Heart left ventricle (tissue), 16 donors: ENCODE results near the gene RUNX2. TPM values are rescaled to one million over a fixed set of nuclear protein-coding genes. Genes with fewer than 3 reads are reported as not detected.

Source experiments
- ATAC-seq, 4 donors: fragments of 200-7000 bp; cut with Tn5 transposase; one replicate each; pipeline ENCODE4 v1.9.1; 2020 to 2022; ENCODE audit warnings: moderate library complexity in 4 of 4, mild to moderate bottlenecking in 3 of 4, moderate number of reproducible peaks in 1 of 4
- DNase-seq, 5 donors: peaks; one replicate each; pipeline ENCODE4 v3.0.0-alpha.2; 2020
- H3K27ac ChIP-seq, 12 donors: fragments of 200-600 bp; sonication (generic) in 4 of 12; one replicate each; pipeline versions ENCODE4 v1.5.0 to v1.8.0; 2016 to 2022; ENCODE audit warnings: mild to moderate bottlenecking in 2 of 12
- H3K27me3 ChIP-seq, 9 donors: fragments of 200-600 bp; sonication (generic) in 2 of 9; one replicate each; pipeline versions ENCODE4 v1.5.1 to v1.8.0; 2016 to 2022; ENCODE audit warnings: mild to moderate bottlenecking in 3 of 9
- H3K36me3 ChIP-seq, 9 donors: fragments of 200-600 bp; sonication (generic) in 2 of 9; one replicate each; pipeline versions ENCODE4 v1.5.0 to v1.8.0; 2018 to 2022; ENCODE audit warnings: mild to moderate bottlenecking in 2 of 9
- H3K4me1 ChIP-seq, 12 donors: fragments of 200-600 bp; sonication (generic) in 4 of 12; one replicate each; pipeline versions ENCODE4 v1.5.0 to v1.8.0; 2016 to 2022; ENCODE audit warnings: mild to moderate bottlenecking in 3 of 12
- H3K4me3 ChIP-seq, 12 donors: fragments of 200-600 bp; sonication (generic) in 4 of 12; one replicate each; pipeline versions ENCODE4 v1.5.0 to v1.8.0; 2017 to 2022; ENCODE audit warnings: mild to moderate bottlenecking in 9 of 12, moderate library complexity in 4 of 12
- H3K9me3 ChIP-seq, 12 donors: fragments of 200-600 bp; sonication (generic) in 4 of 12; one replicate each; pipeline versions ENCODE4 v1.5.0 to v1.8.0; 2016 to 2022; ENCODE audit warnings: mild to moderate bottlenecking in 1 of 12
- POLR2A ChIP-seq, 2 donors: fragments of 450-650 bp; IDR thresholded peaks; one replicate each; pipeline ENCODE4 v1.6.1; 2017; ENCODE audit warnings: antibody characterized with exemption in 2 of 2, mild to moderate bottlenecking in 2 of 2, moderate library complexity in 2 of 2
- WGBS, 4 donors: extraction: QIAGEN DNeasy Blood & Tissue Kit in 2 of 4; methylation state at CpG; one replicate each; pipeline versions ENCODE4 v1.1.5 to v1.1.7; 2013 to 2018; 5-methylcytosine and 5-hydroxymethylcytosine counted together
- intact Hi-C, 10 donors: fragments of 100-400 bp; cut with DNase I; formaldehyde crosslinking; loops; one replicate each; pipeline versions ENCODE4 v1.11.1 to v1.14.2; 2022
- polyA plus RNA-seq, 2 donors: library from polyadenylated mRNA; stranded (reverse); fragments of 200-250 nt; gene quantifications; one replicate each; pipeline ENCODE4 v1.2.3, GENCODE V29; 2013
- total RNA-seq, 9 donors: library from RNA; depleted of rRNA in 2 of 9; stranded (reverse); fragments of >200 nt in 2 of 9; fragmentation: NEBNext Ultra II Directional in 3 of 9; extraction: Animal tissue kit (Norgen Biotek cat#: 25700) in 3 of 9; gene quantifications; one replicate each; pipeline versions ENCODE4 v1.1.0 to v1.2.4, GENCODE V29; 2016 to 2023
- TF ChIP-seq, protein P1 (sequence below), 12 donors: fragments of 200-600 bp; sonication (generic) in 4 of 12; IDR thresholded peaks; one replicate each; pipeline versions ENCODE4 v1.5.0 to v1.8.0; 2018 to 2022; ENCODE audit warnings: antibody characterized with exemption in 12 of 12, mild to moderate bottlenecking in 5 of 12
- donor health status: ischemic (EF 13 %, LVEDD 7.1; RV severe dilation, severe dysfunction).
- donor health status: healthy with polysubstance abuse.
- donor health status: DM: no; HTN: yes; CAD: no.
- donor health status: DM: no; HTN: no; CAD: no.
- donor health status: ischemic (EF 25% LVEDD 6.9; RV normal size, moderate dysfunction).
- donor health status: ischemic (EF 25% LVEDD 5.7; RV mildly dilated, moderate dysfunction).
- donor health status: healthy.
- donor health status: DM: yes; HTN: yes; CAD: no.
- donor health status: ischemic (EF 35%, LVEDD 5.7; RV mildly dilated, moderate dysfunction).
- donor health status: nonischemic (EF 11% LVEDD 7.7; RV severe dilation, severe dysfunction).
- donor health status: DM: yes; HTN: yes; CAD: no.
- donor health status: PGD.
- donor health status: ischemic (EF 29% LVEDD 5.4; RV normal size, mild dysfunction).
- donor health status: nonischemic (EF 23%, LVEDD 6.1; RV moderate dilation, normal function).

The RUNX2 gene
- total and polyA plus RNA-seq, 11 donors, result 0.37 to 3.1 (median 2.0) TPM

DNA sequence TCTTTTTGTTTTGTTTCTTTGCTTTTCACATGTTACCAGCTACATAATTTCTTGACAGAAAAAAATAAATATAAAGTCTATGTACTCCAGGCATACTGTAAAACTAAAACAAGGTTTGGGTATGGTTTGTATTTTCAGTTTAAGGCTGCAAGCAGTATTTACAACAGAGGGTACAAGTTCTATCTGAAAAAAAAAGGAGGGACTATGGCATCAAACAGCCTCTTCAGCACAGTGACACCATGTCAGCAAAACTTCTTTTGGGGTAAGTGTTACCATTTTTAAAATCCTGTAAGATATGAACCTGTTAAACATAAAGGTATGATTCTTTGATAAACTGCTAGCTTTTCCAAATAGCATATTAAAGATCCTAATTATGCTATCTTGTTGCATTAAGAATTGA lies 393 bp downstream of the RUNX2 start:
- Histone ChIP-seq H3K27ac (peak overlapping the region in 1 of 12 donors; percentile 30), H3K27me3 (no peaks in the 10 kb centered on the region), H3K9me3 (no peaks in the 10 kb centered on the region), H3K4me3 (peak overlapping the region in 10 of 12 donors; percentile 18 to 48 (median 37)), H3K36me3 (no peaks in the 10 kb centered on the region), H3K4me1 (peaks cover 0 to 7% (median 0%) of the 10 kb centered on the region in 12 donors)
- no peak for TF ChIP-seq POLR2A (IDR thresholded peaks at IDR 0.05)
- TF ChIP-seq, protein P1, sequence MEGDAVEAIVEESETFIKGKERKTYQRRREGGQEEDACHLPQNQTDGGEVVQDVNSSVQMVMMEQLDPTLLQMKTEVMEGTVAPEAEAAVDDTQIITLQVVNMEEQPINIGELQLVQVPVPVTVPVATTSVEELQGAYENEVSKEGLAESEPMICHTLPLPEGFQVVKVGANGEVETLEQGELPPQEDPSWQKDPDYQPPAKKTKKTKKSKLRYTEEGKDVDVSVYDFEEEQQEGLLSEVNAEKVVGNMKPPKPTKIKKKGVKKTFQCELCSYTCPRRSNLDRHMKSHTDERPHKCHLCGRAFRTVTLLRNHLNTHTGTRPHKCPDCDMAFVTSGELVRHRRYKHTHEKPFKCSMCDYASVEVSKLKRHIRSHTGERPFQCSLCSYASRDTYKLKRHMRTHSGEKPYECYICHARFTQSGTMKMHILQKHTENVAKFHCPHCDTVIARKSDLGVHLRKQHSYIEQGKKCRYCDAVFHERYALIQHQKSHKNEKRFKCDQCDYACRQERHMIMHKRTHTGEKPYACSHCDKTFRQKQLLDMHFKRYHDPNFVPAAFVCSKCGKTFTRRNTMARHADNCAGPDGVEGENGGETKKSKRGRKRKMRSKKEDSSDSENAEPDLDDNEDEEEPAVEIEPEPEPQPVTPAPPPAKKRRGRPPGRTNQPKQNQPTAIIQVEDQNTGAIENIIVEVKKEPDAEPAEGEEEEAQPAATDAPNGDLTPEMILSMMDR (IDR thresholded peaks at IDR 0.05), result no peak
- DNase-seq (no peak), ATAC-seq (no peak)
- intact Hi-C loops, result no loop called here

DNA sequence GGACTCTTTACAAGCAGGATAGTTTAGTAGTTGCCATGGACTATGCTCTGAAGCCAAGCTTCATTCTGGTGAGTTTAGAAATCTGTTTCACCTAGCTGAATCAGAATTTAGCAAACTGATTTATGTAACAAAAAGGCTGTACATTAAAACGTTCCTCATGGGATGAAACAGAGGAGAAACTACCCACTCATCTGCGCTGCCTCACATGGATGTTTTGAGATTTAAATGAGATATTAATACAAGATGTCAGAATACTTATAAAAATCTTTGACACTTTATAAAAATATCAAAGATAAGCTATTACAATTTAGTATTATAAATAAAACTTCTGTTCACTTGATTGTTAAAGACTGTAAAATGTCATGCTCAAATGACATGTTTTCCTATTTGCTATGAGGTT lies 16.8 kb downstream of the RUNX2 start:
- no peaks in the 10 kb centered on the region for H3K36me3 ChIP-seq
- no peak for ATAC-seq
- no peak overlapping the region for H3K27ac ChIP-seq
- DNase-seq, result no peak
- WGBS, 4 donors, result 81 to 93% (median 89%) methylated on average over 2 of the region's 2 CpGs
- no peaks in the 10 kb centered on the region for H3K9me3 ChIP-seq
- no peaks in the 10 kb centered on the region for H3K4me1 ChIP-seq
- no peak overlapping the region for H3K4me3 ChIP-seq
- TF ChIP-seq, protein P1 (IDR thresholded peaks at IDR 0.05), result no peak
- TF ChIP-seq POLR2A (IDR thresholded peaks at IDR 0.05), result no peak
- intact Hi-C loops, result no loop called here
- H3K27me3 ChIP-seq, result no peaks in the 10 kb centered on the region

DNA sequence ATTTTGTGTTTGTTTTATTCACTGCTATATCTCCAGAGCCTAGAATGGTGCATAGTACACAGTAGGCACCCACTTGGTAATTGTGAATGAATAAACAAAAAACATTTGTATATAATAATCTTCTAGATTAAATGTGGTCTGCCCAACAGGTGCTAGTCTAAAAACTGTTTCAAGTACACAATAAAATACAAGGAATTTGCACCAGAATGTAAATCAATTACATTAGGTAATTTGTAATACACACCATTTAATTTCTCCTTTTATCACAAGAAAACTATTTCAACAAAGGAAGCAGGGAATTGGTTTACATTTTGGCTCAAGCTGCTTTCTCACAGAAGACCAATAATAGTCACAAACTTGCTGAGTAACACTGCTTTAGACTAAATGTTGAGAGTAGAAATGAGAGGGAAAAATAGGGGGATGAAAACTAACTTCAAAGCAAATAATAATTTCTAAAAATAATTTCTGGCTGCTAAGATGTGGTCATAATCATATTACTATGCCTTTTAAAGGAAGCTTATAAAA lies 22.1 kb downstream of the RUNX2 start:
- ATAC-seq (no peak), DNase-seq (no peak)
- Histone ChIP-seq H3K36me3 (no peaks in the 10 kb centered on the region), H3K4me3 (no peak overlapping the region), H3K27me3 (no peaks in the 10 kb centered on the region), H3K27ac (no peak overlapping the region), H3K9me3 (no peaks in the 10 kb centered on the region), H3K4me1 (no peaks in the 10 kb centered on the region)
- TF ChIP-seq POLR2A (IDR thresholded peaks at IDR 0.05), result no peak
- TF ChIP-seq, protein P1 (IDR thresholded peaks at IDR 0.05), result no peak
- intact Hi-C loops, result no loop called here

DNA sequence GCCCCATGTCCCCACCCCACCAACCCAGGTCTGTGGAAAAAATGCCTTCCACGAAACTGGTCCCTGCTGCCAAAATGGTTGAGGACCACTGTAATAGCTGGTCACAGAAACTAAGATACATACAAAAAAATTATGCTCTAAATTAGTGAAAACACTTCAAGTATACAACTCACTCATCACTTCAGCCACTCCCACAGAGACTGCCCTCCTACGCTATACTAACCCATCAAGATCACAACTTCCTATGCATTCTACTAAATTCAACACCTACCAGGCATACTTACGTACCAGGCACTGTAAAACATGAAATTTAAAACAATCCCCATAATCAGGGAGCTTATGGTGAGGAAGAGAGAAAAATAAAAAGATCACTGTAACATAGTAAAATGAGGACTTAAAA lies 22.9 kb downstream of the RUNX2 start:
- Histone ChIP-seq H3K4me3 (no peak overlapping the region), H3K36me3 (no peaks in the 10 kb centered on the region), H3K9me3 (no peaks in the 10 kb centered on the region), H3K27me3 (no peaks in the 10 kb centered on the region), H3K27ac (no peak overlapping the region), H3K4me1 (no peaks in the 10 kb centered on the region)
- 93 to 99% (median 97%) methylated on average over 3 of the region's 3 CpGs for WGBS, 4 donors
- DNase-seq, result no peak
- TF ChIP-seq, protein P1 (IDR thresholded peaks at IDR 0.05), result no peak
- no peak for TF ChIP-seq POLR2A (IDR thresholded peaks at IDR 0.05)
- intact Hi-C loops, result no loop called here
- ATAC-seq, result no peak
